Right forelimb (tissue), 1 donor: ENCODE data around the gene SMYD3.
"Not testable (repeated sequence)": the region's sequence is repeated elsewhere in the genome, so short reads cannot be mapped to it uniquely, and the experiment has no call there.

Source experiments
- DNase-seq: peaks from one replicate; pipeline ENCODE4 v3.0.0-alpha.2; 2018

The SMYD3 gene

DNA sequence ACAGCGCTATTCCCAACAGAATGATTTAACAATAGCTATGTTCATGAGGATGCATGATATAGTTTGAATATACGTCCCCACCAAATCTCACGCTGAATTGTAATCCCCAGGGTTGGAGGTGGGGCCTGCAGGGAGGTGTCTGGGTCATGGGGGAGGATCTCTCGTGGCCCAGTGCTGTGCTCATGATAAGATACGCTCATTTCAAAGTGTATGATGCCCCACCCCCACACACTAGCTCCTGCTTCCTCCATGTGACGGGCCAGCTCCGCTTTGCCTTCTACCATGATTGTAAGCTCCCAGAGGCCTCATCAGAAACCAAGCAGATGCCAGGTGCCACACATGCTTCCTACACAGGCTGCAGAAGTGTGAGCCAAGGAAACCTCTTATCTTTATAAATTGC lies 93.6 kb downstream of the SMYD3 start:
- no peak for DNase-seq

DNA sequence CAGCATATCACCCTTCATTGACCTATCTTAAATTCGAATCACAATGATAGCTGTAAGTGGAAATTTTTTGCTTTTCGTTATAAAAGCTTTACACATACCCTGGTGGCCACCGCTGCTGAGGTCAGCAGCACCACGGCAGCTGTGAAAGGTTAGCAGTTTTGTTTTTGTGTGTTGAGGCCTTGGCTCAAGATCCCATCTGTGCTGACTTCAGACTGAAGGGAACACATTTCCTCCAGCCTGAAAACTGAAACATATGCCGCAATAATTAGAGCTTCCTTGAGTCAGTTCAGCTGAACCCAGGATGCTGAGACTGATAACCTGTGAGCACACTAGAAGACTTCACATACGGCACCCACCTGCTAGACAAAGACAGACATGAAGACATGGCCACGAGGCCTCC lies 103.0 kb downstream of the SMYD3 start:
- no peak for DNase-seq

DNA sequence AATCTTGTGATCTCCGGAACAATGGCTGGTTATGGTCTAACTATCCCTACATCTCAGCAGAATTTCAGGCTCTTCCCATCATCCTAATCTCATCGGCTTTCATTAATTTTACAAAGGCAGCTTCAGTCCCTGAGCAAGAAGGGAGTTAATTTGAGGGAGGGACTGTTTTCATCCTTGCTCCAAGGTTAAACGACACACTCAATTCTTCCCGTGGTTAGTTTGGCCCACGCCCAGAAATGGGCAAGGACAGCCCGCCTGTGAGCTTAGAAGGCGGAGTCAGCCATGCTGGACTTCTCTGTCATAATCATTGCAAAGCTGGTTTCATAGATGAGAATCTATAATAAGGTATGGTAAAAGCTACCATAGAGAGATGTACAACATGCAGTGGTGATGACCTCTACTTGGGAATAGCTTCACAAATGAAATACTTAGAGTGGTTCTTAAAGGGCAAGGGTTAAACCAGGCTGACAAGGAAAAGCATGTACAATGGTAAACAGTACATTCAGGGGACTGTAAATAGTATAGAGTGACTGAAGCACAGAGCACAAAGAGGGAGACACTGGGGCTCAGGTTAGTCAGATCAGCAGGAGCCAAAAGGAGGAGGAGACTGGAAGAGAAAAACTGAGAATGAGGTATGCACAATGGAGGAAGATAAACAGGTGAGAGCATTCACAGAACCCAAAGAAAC lies 108.8 kb downstream of the SMYD3 start:
- no peak for DNase-seq

DNA sequence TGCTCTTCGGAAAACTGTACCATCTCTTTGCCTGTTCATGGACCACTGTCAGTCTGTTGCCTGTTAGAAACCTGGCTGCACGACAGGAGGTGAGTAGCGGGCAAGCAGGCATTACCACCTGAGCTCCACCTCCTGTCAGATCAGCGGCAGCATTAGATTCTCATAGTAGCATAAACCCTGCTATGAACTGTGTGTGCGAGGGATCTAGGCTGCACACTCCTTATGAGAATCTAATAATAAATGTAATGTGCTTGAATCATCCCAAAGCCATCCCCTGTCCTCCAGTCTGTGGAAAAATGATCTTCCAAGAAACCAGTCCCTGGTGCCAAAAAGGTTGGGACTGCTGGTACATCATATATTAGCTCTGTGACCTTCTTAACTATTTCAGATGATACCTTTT lies 110.0 kb downstream of the SMYD3 start:
- no peak for DNase-seq

DNA sequence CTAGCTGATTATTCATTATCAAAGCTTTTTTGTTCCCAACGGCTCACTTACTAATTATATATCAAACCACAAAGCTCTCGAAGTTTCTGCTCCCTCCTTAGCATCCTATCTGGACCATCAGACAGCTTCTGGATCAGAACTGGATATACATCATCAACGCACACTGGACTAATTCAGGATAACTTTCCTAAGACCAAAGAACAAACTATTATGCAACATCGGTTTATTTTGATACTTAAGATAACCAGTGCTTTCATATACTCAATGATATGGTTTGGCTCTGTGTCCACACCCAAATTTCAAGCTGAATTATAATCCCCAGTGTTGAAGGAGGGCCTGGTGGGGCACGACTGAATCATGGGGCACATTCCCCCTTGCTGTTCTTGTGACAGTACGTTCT lies 110.8 kb downstream of the SMYD3 start:
- no peak for DNase-seq

DNA sequence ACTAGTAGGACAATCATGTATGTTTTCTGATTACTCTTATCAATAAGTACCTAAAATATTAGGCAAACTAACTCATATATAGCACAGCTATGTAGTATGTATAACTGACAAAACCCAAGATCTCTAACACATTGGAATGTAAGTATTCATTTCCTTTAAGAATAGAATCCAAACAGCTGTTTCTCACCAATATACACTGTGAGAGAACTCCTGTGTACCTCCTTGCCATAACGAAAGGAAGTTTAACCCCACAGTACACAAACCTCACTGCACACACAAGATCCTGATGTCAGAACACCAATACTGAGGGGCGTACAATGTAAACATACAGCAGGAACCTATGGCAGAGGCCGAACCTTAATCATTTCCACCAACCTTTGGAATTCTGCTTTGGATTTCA lies 113.0 kb downstream of the SMYD3 start:
- DNase-seq = no peak

DNA sequence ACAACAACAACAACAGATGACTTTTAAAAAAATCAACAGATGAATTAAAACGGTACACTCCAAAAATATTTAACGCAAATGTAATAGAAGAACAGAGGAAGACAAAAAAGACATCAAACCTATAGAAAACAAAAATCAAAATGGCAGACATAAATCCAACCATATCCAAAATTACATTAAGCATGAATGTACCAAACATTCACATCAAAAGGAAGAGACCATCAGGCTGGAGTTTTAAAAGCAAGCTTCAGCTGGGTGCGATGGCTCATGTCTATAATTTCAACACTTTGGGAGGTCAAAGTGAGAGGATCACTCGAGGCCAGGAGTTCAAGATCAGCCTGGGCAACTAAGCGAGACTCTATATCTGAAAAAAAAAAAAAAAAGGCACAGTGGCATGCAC lies 116.2 kb downstream of the SMYD3 start:
- no peak for DNase-seq

DNA sequence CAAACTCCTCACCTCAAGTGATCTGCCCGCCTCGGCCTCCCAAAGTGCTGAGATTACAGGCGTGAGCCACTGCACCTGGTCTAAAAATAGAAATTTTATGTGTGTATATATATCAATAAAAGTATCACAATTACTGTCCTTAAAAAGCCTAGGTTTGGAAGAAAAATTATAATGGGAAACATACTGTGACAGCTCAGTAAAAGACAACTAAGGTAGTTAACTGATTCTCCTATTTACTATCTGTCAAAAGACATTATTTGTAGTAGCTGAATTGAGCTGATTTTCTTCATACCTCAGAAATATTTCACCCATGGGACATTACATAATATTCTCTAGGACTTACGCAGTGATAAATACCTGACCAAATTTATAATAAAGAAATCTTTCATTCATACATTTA lies 122.5 kb downstream of the SMYD3 start:
- DNase-seq = no peak

DNA sequence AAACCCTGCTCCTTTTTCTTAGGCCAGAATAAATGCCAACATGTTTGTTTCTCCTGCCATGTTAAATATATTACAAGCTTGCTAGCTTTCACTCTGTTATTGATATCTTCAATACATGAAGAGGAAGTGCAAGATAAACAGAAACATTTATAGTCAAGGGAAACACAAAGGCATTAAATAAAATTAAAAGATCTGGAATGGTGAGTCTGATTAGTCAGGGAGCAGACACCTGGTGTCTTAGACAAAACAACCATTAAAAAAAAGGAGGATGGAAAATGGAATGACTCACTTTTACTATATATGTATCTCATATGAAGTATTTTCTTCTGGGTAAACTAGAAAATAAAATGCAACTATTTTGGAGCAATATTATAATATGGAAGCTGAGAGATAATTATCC lies 123.3 kb downstream of the SMYD3 start:
- DNase-seq = no peak

DNA sequence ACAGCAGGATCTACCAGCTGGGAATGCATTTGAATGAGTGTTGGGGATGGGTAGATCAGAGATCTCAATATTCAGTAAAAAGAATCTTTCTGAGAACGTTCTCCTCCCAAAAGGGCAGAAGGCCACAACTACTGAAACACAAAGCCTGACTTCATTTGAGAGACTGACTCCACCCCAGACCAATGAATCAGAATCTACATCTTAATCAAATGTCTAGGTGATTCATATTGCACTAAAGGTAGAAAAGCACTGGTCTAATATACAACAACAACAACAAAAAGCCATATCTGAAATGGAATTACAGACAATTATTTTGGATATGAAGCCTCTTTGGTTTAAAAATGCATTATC lies 123.9 kb downstream of the SMYD3 start:
- DNase-seq = no peak

DNA sequence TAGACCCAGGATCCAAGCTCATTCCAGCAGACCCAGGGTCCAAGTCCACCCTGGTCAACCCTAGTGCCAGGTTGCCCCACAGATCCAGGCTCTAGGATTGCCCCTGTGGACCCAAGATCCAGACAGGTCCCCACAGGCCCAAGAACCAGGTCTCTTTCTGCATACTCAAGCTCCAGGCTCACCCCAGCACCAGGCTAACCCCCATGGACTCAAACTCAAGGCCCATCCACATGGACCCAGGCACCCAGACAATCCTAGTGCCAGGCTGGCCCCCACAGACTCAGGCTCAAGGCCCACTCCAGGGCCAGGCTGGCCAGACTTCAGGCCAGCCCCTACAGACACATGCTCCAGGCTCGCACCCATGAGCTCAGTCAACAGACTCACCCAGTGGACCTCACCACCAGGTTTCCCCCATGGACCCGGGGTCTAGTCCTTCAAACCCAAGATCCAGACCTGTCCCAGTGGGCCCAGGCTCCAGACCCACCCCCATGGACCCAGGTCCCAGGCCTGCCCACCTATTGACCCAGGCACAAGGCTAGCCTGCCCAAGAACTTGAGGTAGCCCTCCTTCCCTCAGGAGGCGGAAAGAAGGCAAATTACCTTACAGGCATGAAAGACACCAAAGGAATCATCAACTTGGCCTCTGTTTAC lies 124.4 kb downstream of the SMYD3 start:
- DNase-seq = no peak

DNA sequence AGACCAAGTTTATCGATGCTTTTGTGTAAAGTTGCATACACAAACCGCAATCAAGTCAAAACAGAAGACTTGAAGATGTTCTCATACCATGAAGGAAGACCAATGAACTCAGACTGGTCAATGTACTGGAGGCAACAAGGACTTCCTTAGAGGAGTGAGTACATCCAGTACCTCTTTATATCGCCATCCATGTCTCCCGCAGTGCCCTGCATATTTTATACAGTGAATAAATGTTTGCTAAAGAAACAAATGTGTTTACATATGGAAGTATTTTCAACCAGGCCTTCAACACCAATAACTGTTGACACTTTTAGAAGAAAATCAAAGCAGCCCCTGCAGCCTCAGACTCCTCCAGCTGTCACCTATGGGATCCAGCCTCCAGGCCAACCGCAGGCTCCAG lies 125.6 kb downstream of the SMYD3 start:
- DNase-seq = no peak

DNA sequence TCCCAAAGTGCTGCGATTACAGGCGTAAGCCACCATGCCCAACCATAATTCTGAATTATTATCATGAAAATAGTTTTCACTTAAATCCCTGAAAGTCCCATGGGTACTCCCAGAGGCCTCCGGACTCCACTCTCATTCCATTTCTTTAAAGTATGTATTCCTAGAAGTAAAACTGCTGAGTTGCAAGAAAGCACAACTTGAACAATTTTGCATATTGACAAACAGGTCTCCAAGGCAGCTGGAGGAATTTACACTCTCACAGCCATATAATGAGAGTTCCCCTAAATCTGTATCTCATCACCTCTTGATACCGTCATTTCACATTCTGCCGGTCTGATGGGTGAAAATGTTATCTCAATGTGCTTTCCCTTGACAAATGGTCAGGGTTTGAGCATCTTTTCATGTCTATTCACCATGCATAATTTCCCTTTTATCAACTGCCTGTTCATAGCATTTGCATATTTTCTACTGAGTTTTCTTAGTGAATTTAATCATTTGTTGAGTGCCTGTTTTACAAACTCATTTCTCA lies 129.4 kb downstream of the SMYD3 start:
- no peak for DNase-seq

DNA sequence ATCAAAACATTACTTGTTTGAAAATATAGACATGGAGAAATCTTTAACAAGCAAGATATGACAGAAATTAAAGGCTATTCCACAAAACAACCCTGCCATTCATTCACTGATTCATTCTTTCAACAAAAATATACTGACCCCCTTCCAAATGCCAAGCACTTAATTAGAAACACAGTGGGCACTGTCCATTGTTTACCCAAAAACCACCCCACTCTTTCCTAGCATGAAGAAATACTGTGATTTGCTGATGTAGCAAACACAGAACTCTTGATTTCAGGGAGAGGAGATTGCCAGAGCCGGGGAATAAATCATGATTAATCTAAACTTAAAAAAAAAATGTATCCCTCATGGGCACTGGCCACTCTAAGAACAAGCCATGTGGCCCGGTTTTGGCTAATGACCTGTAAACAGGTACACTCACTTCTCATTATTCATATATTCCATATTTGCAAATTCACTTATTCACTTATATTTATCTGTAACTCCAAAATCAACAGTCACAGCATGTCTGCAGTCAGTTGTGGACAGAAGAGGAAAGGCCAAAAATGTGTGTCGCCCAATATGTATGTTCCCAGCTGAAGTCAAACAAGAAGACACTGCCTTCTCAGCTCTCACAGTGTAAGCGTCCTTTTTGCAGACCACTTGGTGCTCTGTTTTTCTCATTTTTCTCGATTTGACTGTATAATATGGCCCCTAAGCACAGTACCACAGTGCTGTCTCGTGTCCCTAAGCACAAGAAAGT lies 133.1 kb downstream of the SMYD3 start:
- no peak for DNase-seq

DNA sequence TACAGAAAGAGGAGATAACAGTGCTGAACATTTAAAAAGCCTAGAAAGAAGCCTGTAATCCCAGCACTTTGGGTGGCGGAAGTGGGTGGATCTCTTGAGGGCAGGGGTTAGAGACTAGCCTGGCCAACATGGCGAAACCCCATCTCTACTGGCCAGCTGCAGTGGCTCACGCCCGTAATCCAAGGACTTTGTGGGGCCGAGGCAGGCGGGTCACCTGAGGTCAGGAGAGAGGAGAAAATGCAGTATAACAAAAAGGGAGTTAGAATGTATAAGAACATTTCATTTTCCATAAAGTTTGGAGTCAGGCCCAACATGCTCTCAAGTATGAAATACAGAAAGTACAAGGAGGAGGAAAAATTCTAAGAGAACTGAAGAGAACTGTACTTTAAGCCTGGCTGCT lies 134.5 kb downstream of the SMYD3 start:
- no peak for DNase-seq

DNA sequence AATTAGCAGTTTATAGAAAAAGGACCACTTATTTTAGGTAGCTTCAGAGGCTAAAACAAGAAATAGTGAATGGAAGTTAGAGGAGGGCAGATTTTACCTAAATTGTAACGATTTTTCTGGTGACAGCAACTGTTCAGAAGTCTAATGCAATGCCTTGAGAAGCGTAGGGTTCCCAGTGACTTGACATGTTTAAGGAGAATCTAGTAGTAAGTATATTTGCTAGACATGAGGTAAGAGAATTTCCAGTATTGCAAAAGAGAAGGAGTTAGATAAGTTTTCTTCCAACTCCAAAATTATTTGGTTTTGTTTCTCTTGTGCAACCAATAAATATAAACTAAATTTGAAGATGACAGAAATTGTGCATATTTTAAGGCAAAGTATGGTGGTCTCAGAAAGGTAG lies 140.0 kb downstream of the SMYD3 start:
- no peak for DNase-seq

DNA sequence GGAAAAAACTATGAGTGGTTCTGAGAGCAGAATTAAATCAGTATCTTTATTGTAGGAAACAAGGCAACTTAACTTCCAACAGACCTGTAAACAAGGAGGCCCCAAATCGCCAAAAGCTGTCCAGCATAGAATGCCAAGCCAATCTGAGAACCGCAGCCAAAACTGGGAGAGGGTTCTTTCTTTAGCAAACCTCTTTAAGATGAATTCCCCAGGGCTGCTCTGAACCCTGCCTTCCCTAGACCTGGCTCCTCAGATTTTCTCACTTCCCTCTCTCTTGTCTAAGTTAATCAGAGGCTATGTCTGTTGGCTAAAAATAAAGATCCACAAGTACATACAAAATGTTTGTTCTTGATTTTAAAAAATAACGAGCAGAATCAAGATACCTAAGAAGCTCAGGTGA lies 141.4 kb downstream of the SMYD3 start:
- no peak for DNase-seq

DNA sequence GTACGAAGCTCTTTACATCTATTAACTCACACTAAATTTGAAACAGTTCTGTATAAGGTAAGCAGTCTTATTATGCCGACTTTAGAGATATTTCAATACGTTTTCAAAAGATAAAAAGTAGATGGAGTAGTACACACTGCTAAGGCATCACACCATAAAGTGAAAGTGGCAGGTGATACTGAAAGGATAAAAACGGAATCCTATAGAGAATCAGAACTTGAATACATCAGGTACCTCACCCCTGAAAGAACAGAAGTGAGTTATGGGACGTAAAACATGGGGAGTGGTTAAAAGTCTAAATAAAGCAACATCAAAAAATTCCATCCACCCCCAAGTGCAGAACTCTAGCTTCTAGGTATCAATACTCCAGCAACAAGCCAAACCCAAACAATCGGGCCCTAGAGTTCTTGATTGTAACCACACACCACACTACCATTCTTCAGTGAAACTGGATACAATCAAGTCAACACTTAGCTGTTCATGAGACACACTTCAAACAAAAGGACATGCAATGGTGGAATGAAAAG lies 142.6 kb downstream of the SMYD3 start:
- DNase-seq = no peak

DNA sequence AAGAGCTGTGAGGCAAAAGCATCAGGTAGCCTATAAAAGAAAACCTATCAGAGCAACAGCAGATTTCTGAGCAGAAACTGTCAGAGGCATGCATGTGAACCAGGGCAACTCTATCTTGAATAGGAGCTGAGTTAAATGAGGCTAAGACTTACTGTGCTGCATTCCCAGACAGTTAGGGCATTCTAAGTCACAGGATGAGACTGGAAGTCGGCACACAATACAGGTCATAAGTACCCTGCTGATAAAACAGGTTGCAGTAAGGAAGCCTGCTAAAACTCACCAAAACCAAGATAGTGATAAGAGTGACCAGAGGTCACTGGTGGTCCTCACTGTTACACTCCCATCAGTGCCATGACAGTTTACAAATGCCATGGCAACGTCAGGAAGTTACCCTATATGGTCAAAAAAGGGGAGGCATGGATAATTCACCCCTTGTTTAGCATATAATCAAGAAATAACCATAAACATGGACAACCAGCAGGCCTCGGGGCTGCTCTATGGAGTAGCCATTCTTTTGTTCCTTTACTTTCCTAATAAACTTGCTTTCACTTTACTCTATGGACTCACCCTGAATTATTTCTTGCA lies 150.0 kb downstream of the SMYD3 start:
- not testable (repeated sequence) for DNase-seq

DNA sequence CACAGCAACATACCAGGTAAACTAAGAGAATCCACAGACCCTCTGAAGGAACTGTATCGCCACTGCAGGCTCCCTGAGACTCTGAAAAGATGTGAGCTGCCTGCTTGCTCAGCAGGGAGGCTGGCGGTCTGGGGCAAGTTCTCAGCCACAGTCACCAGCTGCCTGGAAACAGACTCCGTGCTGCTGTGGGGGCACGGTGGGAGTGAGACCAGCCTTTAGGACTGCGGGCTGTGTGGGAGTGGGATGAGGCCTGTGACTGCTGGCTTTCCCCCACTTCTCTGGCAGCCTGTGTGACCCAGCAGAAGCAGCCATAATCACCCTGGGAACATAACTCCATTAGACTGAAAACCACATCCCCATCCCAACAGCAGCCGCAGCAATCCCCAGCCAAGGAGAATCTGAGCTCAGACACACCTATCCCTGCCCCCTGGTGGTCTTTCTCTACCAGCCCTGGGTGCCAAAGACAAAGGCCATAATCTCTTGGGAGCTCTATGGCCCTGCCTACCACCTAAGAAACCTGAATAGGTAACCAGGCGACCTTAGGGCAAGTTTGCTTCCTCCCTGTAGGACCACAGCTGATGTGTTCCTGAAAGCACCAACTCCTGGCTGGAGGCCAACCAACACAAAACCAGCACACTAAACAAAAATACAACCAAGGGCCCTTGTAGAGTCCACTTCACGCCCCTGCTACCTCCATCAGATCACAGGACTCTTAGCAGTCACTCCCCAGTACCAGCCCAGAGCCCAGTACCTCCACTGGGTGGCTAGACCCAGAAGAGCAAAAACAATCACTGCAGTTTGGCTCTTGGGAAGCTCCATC lies 151.5 kb downstream of the SMYD3 start:
- DNase-seq = peak; percentile 45

DNA sequence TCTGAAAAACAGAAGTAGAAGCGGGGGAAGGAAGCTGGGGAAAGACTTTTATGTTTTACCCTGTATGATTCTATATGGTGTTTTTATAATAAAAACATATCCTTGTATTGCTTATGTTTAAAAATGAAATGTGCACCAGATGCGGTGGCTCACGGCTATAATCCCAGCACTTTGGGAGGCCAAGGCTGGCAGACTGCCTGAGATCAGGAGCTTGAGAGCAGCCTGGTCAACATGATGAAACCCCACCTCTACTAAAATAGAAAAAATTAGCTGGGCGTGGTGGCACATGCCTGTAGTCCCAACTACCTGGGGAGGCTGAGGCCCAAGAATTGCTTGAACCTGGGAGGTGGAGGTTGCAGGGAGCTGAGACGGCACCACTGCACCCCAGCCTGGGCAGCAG lies 155.4 kb downstream of the SMYD3 start:
- no peak for DNase-seq

DNA sequence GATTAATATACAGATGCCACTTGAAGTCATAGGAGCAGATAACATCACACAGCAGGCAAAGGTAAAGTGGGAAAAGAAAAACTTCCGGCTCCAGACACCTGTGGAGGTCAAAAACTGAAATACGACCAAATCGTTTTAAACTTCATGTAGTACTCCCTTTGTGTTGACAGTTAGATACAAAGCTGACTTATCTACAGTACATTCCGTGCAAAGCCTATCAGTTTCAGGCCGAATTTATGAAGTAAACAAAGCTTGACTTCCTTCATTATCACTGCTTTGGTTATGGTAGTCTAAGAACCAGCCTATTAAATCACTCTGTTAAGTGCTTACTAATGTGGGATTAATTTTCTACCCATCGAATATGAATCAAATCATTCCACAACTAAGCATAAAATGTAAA lies 156.3 kb downstream of the SMYD3 start:
- DNase-seq = no peak

DNA sequence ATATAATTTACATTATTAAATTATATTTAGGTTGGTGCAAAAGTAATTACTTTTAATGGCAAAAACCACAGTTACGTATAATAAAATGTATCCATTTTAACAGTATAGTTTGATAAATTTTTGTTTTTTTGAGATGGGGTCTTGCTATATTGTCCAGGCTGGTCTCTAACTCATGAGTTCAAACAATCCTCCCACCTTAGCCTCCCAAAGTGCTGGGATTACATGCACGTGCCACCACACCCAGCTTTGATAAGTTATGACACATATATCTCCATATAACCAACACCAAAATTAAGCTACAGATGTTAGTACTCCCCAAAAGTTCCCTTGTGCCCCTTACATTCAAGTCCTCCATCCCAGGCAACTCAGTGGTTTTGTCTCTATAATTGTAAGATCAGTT lies 163.1 kb downstream of the SMYD3 start:
- no peak for DNase-seq
